Breast epithelium (tissue), 4 donors: ENCODE measurements around the gene HMCN1. TPM values are rescaled to one million over a fixed set of nuclear protein-coding genes. Genes with fewer than 3 reads are reported as not detected.

Experiments
- DNase-seq, 2 donors: peaks; one replicate each; pipeline ENCODE4 v3.0.0-alpha.2; 2019; ENCODE audit warnings: low spot score in 2 of 2
- H3K27ac ChIP-seq, 2 donors: fragments of 200-600 bp; sonication (generic) in 1 of 2; one replicate each; pipeline ENCODE4 v1.5.1; 2016 to 2019; ENCODE audit warnings: mild to moderate bottlenecking in 1 of 2
- H3K27me3 ChIP-seq, 2 donors: fragments of 200-600 bp; sonication (generic) in 1 of 2; one replicate each; pipeline versions ENCODE4 v1.5.1 to v1.6.0; 2017 to 2019; ENCODE audit warnings: control low read depth in 1 of 2, mild to moderate bottlenecking in 1 of 2
- H3K36me3 ChIP-seq: fragments of 200-600 bp; one replicate; pipeline ENCODE4 v1.5.1; 2019
- H3K4me1 ChIP-seq, 2 donors: fragments of 200-600 bp; sonication (generic); one replicate each; pipeline ENCODE4 v1.5.1; 2016 to 2019; ENCODE audit warnings: control low read depth in 1 of 2
- H3K4me3 ChIP-seq, 3 donors: fragments of 200-600 bp; sonication (generic); 1 replicate in 2 of 3; 2 replicates in 1 of 3; pipeline ENCODE4 v1.5.1; 2016 to 2019; ENCODE audit warnings: mild to moderate bottlenecking in 3 of 3, moderate library complexity in 2 of 3
- H3K9me3 ChIP-seq, 2 donors: fragments of 200-600 bp; sonication (generic) in 1 of 2; one replicate each; pipeline ENCODE4 v1.5.1; 2016 to 2019; ENCODE audit warnings: control low read depth in 1 of 2
- CTCF ChIP-seq, 3 donors: fragments of 450-650 bp; IDR thresholded peaks; one replicate each; pipeline ENCODE4 v1.5.1; 2016 to 2017; ENCODE audit warnings: antibody characterized with exemption in 3 of 3, mild to moderate bottlenecking in 3 of 3, moderate library complexity in 3 of 3
- POLR2A ChIP-seq: fragments of 450-650 bp; IDR thresholded peaks from one replicate; pipeline ENCODE4 v1.6.1; 2016; ENCODE audit warnings: antibody characterized with exemption, mild to moderate bottlenecking, moderate library complexity
- POLR2AphosphoS5 ChIP-seq, 3 donors: sonication (generic); formaldehyde crosslinking; IDR thresholded peaks; one replicate each; pipeline ENCODE4 v1.6.1; 2017; ENCODE audit warnings: antibody characterized with exemption in 3 of 3
- intact Hi-C: fragments of 100-400 bp; cut with DNase I; formaldehyde crosslinking; loops from one replicate; pipeline ENCODE4 v1.15.1; 2023; ENCODE audit warnings: low total_unique reads
- total RNA-seq, 3 donors: library from RNA; depleted of rRNA; stranded (reverse); fragments of >200 nt; gene quantifications; one replicate each; pipeline ENCODE4 v1.1.0, GENCODE V29; 2016

The HMCN1 gene
- total RNA-seq, 3 donors from 2014 or later = 7.8 to 18.4 (median 11.9) TPM

GRCh38 chr1:186235696-186236095 lies 501.5 kb downstream of the HMCN1 start:
- Histone ChIP-seq H3K4me1 (no peaks in the 10 kb centered on the region), H3K36me3 (no peaks in the 10 kb centered on the region), H3K4me3 (no peak overlapping the region), H3K27me3 (no peaks in the 10 kb centered on the region), H3K9me3 (no peaks in the 10 kb centered on the region), H3K27ac (no peak overlapping the region)
- intact Hi-C loops = no loop called here
- TF ChIP-seq POLR2A = no peak
- no peak for TF ChIP-seq CTCF (IDR thresholded peaks at IDR 0.05)
- no peak for TF ChIP-seq POLR2AphosphoS5 (IDR thresholded peaks at IDR 0.05)
- no peak for DNase-seq

GRCh38 chr1:186236921-186237320 lies 502.7 kb downstream of the HMCN1 start:
- Histone ChIP-seq H3K36me3 (no peaks in the 10 kb centered on the region), H3K27me3 (no peaks in the 10 kb centered on the region), H3K9me3 (no peaks in the 10 kb centered on the region), H3K27ac (no peak overlapping the region), H3K4me1 (no peaks in the 10 kb centered on the region), H3K4me3 (no peak overlapping the region)
- TF ChIP-seq POLR2A (no peak), POLR2AphosphoS5 (IDR thresholded peaks at IDR 0.05) (no peak), CTCF (IDR thresholded peaks at IDR 0.05) (no peak)
- intact Hi-C loops = no loop called here
- DNase-seq = no peak

- intact Hi-C loops = no loop called here
Measured at GRCh38 chr1:186239171-186239570, 505.0 kb downstream of the HMCN1 start.

GRCh38 chr1:186240436-186240835 lies 506.2 kb downstream of the HMCN1 start:
- Histone ChIP-seq H3K36me3 (no peaks in the 10 kb centered on the region), H3K4me1 (no peaks in the 10 kb centered on the region), H3K4me3 (no peak overlapping the region), H3K9me3 (no peaks in the 10 kb centered on the region), H3K27ac (no peak overlapping the region), H3K27me3 (no peaks in the 10 kb centered on the region)
- no peak for DNase-seq
- intact Hi-C loops = no loop called here
- TF ChIP-seq POLR2AphosphoS5 (IDR thresholded peaks at IDR 0.05) (no peak), POLR2A (no peak), CTCF (IDR thresholded peaks at IDR 0.05) (no peak)

More at GRCh38 chr1:186239171-186239570, 505.0 kb downstream of the HMCN1 start:
- Histone ChIP-seq H3K27me3 (no peaks in the 10 kb centered on the region), H3K4me1 (no peaks in the 10 kb centered on the region), H3K4me3 (no peak overlapping the region), H3K36me3 (no peaks in the 10 kb centered on the region), H3K9me3 (no peaks in the 10 kb centered on the region), H3K27ac (no peak overlapping the region)
- DNase-seq = no peak
- TF ChIP-seq POLR2AphosphoS5 (IDR thresholded peaks at IDR 0.05) = no peak
- no peak for TF ChIP-seq CTCF (IDR thresholded peaks at IDR 0.05)
- TF ChIP-seq POLR2A = no peak
